ENCODE measurements around the gene BCL11B. TPM values are rescaled to one million over a fixed set of nuclear protein-coding genes. Genes with fewer than 3 reads are reported as not detected.

Gene BCL11B
- total RNA-seq, 2 donors from 2014 or later: 0.19 to 0.43 TPM

GRCh38 chr14:99175331-99176155 is 96.5 kb downstream of the BCL11B start:
- H3K9me3 ChIP-seq: no peaks in the 10 kb centered on the region
- H3K27ac ChIP-seq: no peak overlapping the region
- no peak overlapping the region for H3K4me3 ChIP-seq
- H3K4me1 ChIP-seq: no peaks in the 10 kb centered on the region
- DNase-seq (ENCODE audit: low spot score): no peak
- TF ChIP-seq CTCF (IDR thresholded peaks at IDR 0.05): no peak
- H3K27me3 ChIP-seq: no peaks in the 10 kb centered on the region
- no peaks in the 10 kb centered on the region for H3K36me3 ChIP-seq

- DNase-seq (ENCODE audit: low spot score): no peak
- H3K4me1 ChIP-seq: no peaks in the 10 kb centered on the region
- H3K9me3 ChIP-seq: no peaks in the 10 kb centered on the region
- TF ChIP-seq CTCF (IDR thresholded peaks at IDR 0.05): no peak
- no peak overlapping the region for H3K27ac ChIP-seq
- H3K27me3 ChIP-seq: no peaks in the 10 kb centered on the region
- no peak overlapping the region for H3K4me3 ChIP-seq
- H3K36me3 ChIP-seq: no peaks in the 10 kb centered on the region
These were observed 97.2 kb downstream of the BCL11B start for GRCh38 chr14:99174770-99175319.

- no peaks in the 10 kb centered on the region for H3K36me3 ChIP-seq
- no peaks in the 10 kb centered on the region for H3K4me1 ChIP-seq
- H3K27me3 ChIP-seq: no peaks in the 10 kb centered on the region
- no peak for TF ChIP-seq CTCF (IDR thresholded peaks at IDR 0.05)
- no peaks in the 10 kb centered on the region for H3K9me3 ChIP-seq
- DNase-seq (ENCODE audit: low spot score): no peak
- H3K4me3 ChIP-seq: no peak overlapping the region
- no peak overlapping the region for H3K27ac ChIP-seq
These were observed 97.8 kb downstream of the BCL11B start for GRCh38 chr14:99174081-99174769.

- Histone ChIP-seq H3K36me3 (no peaks in the 10 kb centered on the region), H3K4me3 (no peak overlapping the region), H3K27ac (no peak overlapping the region), H3K27me3 (no peaks in the 10 kb centered on the region), H3K4me1 (no peaks in the 10 kb centered on the region), H3K9me3 (no peaks in the 10 kb centered on the region)
- no peak for DNase-seq (ENCODE audit: low spot score)
- TF ChIP-seq CTCF (IDR thresholded peaks at IDR 0.05): no peak
These were observed 98.5 kb downstream of the BCL11B start for GRCh38 chr14:99173506-99173905.

GRCh38 chr14:99173086-99173485 is 98.9 kb downstream of the BCL11B start:
- TF ChIP-seq CTCF (IDR thresholded peaks at IDR 0.05): no peak
- Histone ChIP-seq H3K4me3 (no peak overlapping the region), H3K36me3 (no peaks in the 10 kb centered on the region), H3K27me3 (no peaks in the 10 kb centered on the region), H3K27ac (no peak overlapping the region), H3K9me3 (no peaks in the 10 kb centered on the region), H3K4me1 (no peaks in the 10 kb centered on the region)
- no peak for DNase-seq (ENCODE audit: low spot score)

All from right atrium auricular region (tissue), 2 donors.